ENCODE measurements around the gene MAP1B. TPM values are rescaled to one million over a fixed set of nuclear protein-coding genes. Genes with fewer than 3 reads are reported as not detected.

The MAP1B gene
- total and polyA plus RNA-seq, 10 of the 15 experiments (the other 5 are each of a cell fraction or from before 2014, with no cell fraction given): 0.02 to 0.81 (median 0.06) TPM; not detected in 1

DNA sequence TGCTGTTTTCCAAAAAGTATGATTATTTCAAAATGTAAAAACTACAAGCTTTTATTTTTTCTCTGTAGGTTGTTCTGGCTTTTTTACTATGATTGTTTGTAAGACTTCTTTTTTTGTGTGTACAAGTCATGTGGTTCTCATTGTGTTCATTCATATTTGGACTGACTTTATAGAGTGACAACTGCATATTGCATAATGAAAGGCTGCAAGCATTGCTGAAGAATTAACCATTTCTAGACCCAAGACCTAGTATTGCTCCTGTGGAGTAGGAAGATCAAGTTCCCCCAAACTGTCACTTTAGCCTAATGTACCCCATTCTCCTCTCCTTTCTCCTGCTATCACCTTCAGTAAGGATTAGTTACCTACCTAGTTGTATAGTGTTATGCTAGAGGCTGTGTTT, 10.0 kb downstream of the MAP1B start:
- intact Hi-C loops (cut with micrococcal nuclease; ENCODE audit: unreplicated experiment): no loop called here
- Histone ChIP-seq H3K9ac (ENCODE audit: control insufficient read depth, insufficient read depth, low read length) (no peak overlapping the region), H3K9me3 (replicated peaks; ENCODE audit: control insufficient read depth, insufficient read depth, low read length) (no peaks in the 10 kb centered on the region), H3K27ac (ENCODE audit: control insufficient read depth, insufficient read depth) (no peak overlapping the region), H3K4me3 (no peak overlapping the region), H2AFZ (ENCODE audit: control insufficient read depth, low read depth, low read length) (no peak overlapping the region), H3K79me2 (ENCODE audit: control insufficient read depth, insufficient read depth, low read length) (no peaks in the 10 kb centered on the region), H4K20me1 (ENCODE audit: control insufficient read depth, insufficient read depth) (no peaks in the 10 kb centered on the region), H3K36me3 (ENCODE audit: control insufficient read depth in 2 of 2, insufficient read depth in 2 of 2, low read length in 1 of 2) (no peaks in the 10 kb centered on the region), H3K4me2 (ENCODE audit: control insufficient read depth, insufficient read depth) (no peak overlapping the region), H3K4me1 (ENCODE audit: control insufficient read depth, insufficient read depth, low read length) (no peaks in the 10 kb centered on the region), H3K27me3 (replicated peaks in 1 of 2; ENCODE audit: control insufficient read depth in 2 of 2, insufficient read depth in 2 of 2, low read length in 1 of 2) (peaks cover 0 to 4% of the 10 kb centered on the region in 2 experiments; a peak in 1 of 4 replicates)
- TF ChIP-seq MYB (IDR thresholded peaks at IDR 0.05; ENCODE audit: borderline replicate concordance, low read depth, low read length) (no peak), MEF2B (IDR thresholded peaks at IDR 0.05; ENCODE audit: partially characterized antibody, poor library complexity, severe bottlenecking) (no peak), NR2C1 (IDR thresholded peaks at IDR 0.05) (no peak), SREBF2 (IDR thresholded peaks at IDR 0.05; ENCODE audit: low read length) (no peak), ZSCAN29 (IDR thresholded peaks at IDR 0.05) (no peak), NFYA (IDR thresholded peaks at IDR 0.05; ENCODE audit: borderline replicate concordance, low read depth, low read length) (no peak), KLF5 (IDR thresholded peaks at IDR 0.05; ENCODE audit: partially characterized antibody) (no peak), RAD21 (IDR thresholded peaks at IDR 0.05; ENCODE audit: insufficient read depth, low read depth, low read length) (no peak), EGR1 (IDR thresholded peaks at IDR 0.05; ENCODE audit: borderline replicate concordance in 1 of 2, low read depth in 2 of 2, low read length in 2 of 2) (no peak), DPF2 (IDR thresholded peaks at IDR 0.05) (no peak), CBFB (IDR thresholded peaks at IDR 0.05; ENCODE audit: low read depth) (no peak), LARP7 (IDR thresholded peaks at IDR 0.05) (no peak), BCL11A (IDR thresholded peaks at IDR 0.05; ENCODE audit: low read depth, low read length) (no peak), RBBP5 (conservative IDR thresholded peaks at IDR 0.05) (no peak), RCOR1 (conservative IDR thresholded peaks at IDR 0.05; ENCODE audit: low read depth, low read length) (no peak), MXI1 (IDR thresholded peaks at IDR 0.05; ENCODE audit: low read depth, low read length) (no peak), SUZ12 (IDR thresholded peaks at IDR 0.05; ENCODE audit: unreplicated experiment) (no peak)
- TF ChIP-seq, protein P1, sequence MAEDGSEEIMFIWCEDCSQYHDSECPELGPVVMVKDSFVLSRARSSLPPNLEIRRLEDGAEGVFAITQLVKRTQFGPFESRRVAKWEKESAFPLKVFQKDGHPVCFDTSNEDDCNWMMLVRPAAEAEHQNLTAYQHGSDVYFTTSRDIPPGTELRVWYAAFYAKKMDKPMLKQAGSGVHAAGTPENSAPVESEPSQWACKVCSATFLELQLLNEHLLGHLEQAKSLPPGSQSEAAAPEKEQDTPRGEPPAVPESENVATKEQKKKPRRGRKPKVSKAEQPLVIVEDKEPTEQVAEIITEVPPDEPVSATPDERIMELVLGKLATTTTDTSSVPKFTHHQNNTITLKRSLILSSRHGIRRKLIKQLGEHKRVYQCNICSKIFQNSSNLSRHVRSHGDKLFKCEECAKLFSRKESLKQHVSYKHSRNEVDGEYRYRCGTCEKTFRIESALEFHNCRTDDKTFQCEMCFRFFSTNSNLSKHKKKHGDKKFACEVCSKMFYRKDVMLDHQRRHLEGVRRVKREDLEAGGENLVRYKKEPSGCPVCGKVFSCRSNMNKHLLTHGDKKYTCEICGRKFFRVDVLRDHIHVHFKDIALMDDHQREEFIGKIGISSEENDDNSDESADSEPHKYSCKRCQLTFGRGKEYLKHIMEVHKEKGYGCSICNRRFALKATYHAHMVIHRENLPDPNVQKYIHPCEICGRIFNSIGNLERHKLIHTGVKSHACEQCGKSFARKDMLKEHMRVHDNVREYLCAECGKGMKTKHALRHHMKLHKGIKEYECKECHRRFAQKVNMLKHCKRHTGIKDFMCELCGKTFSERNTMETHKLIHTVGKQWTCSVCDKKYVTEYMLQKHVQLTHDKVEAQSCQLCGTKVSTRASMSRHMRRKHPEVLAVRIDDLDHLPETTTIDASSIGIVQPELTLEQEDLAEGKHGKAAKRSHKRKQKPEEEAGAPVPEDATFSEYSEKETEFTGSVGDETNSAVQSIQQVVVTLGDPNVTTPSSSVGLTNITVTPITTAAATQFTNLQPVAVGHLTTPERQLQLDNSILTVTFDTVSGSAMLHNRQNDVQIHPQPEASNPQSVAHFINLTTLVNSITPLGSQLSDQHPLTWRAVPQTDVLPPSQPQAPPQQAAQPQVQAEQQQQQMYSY (CRISPR knock-in tag; IDR thresholded peaks at IDR 0.05): no peak
- TF ChIP-seq, protein P2, sequence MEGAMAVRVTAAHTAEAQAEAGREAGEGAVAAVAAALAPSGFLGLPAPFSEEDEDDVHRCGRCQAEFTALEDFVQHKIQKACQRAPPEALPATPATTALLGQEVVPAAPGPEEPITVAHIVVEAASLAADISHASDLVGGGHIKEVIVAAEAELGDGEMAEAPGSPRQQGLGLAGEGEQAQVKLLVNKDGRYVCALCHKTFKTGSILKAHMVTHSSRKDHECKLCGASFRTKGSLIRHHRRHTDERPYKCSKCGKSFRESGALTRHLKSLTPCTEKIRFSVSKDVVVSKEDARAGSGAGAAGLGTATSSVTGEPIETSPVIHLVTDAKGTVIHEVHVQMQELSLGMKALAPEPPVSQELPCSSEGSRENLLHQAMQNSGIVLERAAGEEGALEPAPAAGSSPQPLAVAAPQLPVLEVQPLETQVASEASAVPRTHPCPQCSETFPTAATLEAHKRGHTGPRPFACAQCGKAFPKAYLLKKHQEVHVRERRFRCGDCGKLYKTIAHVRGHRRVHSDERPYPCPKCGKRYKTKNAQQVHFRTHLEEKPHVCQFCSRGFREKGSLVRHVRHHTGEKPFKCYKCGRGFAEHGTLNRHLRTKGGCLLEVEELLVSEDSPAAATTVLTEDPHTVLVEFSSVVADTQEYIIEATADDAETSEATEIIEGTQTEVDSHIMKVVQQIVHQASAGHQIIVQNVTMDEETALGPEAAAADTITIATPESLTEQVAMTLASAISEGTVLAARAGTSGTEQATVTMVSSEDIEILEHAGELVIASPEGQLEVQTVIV (IDR thresholded peaks at IDR 0.05; ENCODE audit: borderline replicate concordance, partially characterized antibody): no peak
- TF ChIP-seq, protein P3, sequence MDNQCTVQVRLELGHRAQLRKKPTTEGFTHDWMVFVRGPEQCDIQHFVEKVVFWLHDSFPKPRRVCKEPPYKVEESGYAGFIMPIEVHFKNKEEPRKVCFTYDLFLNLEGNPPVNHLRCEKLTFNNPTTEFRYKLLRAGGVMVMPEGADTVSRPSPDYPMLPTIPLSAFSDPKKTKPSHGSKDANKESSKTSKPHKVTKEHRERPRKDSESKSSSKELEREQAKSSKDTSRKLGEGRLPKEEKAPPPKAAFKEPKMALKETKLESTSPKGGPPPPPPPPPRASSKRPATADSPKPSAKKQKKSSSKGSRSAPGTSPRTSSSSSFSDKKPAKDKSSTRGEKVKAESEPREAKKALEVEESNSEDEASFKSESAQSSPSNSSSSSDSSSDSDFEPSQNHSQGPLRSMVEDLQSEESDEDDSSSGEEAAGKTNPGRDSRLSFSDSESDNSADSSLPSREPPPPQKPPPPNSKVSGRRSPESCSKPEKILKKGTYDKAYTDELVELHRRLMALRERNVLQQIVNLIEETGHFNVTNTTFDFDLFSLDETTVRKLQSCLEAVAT (IDR thresholded peaks at IDR 0.05): no peak
- ChIA-PET SMC1A (ENCODE audit: uncharacterized antibody, unreplicated experiment) (interaction anchor here (1.0 kb wide), 1 partner anchor 16 kb away, joined by 4 read pairs; no protein-coding TSS in a partner anchor), RAD21 (ENCODE audit: unreplicated experiment) (no interaction called here), POLR2A (no interaction called here), CTCF (no interaction called here)
- DNase-seq (ENCODE audit: low read depth, low spot score) (no peak), ATAC-seq (no peak), FAIRE-seq (no peak)
- in situ Hi-C loops (cut with MboI): no loop called here
- no TSS peak for BruUV-seq (replicated peaks)

All from GM12878 (cell line).